Retinal pigment epithelial cell (primary cell): ENCODE data around the gene PDE6C.
"Not testable (repeated sequence)": the region's sequence is repeated elsewhere in the genome, so short reads cannot be mapped to it uniquely, and the experiment has no call there.

Source experiments
- DNase-seq: peaks from one replicate; pipeline ENCODE4 v3.0.0-alpha.2; 2010; ENCODE audit warnings: low read depth
- H3K4me3 ChIP-seq: 2 replicates; pipeline ENCODE4 v1.5.1; 2011; ENCODE audit warnings: mild to moderate bottlenecking, low read length, control low read depth, moderate library complexity
- TF ChIP-seq, protein P1 (sequence below): conservative IDR thresholded peaks from 2 replicates; pipeline ENCODE4 v1.5.1; 2011; ENCODE audit warnings: low read depth, low read length, control low read depth, inconsistent platforms

Gene PDE6C

DNA sequence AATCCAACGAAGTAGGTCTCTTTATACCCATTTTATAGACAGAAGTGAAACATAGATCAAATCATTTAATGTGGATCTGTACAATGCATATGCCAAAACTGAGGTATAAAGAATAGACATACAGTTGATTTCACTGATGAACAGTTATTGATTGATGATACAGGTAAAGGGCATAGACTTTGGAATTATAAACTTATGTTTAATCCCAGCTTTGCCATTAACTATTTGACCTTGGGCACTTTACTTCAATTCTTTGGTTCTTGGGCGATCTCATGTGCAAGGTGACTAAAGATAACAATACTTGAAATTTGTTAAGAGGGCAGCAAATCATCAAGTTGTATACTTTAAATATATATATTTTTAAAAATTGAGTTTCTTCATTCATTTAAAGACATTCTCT is 61.5 kb downstream of the PDE6C start:
- no peak overlapping the region for H3K4me3 ChIP-seq
- DNase-seq, result no peak
- TF ChIP-seq, protein P1, sequence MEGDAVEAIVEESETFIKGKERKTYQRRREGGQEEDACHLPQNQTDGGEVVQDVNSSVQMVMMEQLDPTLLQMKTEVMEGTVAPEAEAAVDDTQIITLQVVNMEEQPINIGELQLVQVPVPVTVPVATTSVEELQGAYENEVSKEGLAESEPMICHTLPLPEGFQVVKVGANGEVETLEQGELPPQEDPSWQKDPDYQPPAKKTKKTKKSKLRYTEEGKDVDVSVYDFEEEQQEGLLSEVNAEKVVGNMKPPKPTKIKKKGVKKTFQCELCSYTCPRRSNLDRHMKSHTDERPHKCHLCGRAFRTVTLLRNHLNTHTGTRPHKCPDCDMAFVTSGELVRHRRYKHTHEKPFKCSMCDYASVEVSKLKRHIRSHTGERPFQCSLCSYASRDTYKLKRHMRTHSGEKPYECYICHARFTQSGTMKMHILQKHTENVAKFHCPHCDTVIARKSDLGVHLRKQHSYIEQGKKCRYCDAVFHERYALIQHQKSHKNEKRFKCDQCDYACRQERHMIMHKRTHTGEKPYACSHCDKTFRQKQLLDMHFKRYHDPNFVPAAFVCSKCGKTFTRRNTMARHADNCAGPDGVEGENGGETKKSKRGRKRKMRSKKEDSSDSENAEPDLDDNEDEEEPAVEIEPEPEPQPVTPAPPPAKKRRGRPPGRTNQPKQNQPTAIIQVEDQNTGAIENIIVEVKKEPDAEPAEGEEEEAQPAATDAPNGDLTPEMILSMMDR, result no peak

DNA sequence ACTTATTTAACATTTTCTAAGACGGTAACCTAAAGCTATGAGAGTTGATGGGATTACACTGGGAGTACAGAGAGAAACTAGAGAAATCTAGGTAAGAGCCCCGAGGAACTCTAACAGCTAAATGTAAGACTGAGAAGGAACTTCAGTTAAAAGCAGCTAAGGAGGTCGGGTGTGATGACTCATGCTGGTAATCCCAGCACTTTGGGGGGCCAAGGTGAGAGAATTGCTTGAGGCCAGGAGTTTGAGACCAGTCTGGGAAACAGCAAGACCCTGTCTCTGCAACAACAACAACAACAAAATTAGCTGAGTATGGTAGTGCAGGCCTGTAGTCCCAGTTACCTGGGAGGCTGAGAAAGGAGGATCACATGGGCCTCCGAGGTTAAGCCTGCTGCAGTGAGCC is 66.0 kb downstream of the PDE6C start:
- TF ChIP-seq, protein P1, result no peak
- no peak for DNase-seq
- H3K4me3 ChIP-seq, result no peak overlapping the region

DNA sequence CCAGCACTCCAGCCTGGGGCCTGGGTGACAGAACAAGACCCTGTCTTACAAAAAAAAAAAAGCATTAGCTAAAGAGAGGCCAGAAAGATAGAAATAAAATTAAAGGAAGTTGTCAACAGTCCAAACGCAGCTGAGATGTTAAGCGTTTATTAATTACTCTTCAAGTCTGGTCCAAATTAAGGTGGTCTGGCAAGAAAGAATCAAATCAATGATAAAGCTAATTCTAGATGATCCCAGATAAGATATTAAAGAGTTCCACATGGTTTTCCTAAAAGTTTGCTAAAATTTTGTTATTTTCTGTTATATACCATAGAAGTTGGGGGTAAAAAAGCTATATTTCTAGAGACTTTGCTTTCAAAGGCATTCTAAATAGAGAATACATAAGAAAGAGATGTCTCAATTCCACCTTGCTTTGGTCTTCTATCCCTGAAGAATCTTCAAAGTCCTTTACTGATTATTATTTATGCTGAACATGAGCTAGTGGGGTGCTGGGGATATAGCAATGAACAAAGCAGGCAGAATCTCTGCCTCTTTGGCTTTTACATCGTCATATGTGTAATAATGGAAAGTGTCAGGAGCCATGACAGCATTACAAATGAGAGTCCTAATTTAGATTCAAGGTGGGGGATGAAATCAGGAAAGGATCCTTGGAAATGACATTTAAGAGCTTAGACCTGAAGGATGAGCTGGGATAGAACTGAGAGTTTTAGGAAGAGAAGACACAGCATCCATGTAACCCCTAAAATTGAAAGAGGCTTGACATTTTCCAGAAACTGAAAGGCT is 66.7 kb downstream of the PDE6C start:
- DNase-seq, result no peak
- TF ChIP-seq, protein P1, result no peak

DNA sequence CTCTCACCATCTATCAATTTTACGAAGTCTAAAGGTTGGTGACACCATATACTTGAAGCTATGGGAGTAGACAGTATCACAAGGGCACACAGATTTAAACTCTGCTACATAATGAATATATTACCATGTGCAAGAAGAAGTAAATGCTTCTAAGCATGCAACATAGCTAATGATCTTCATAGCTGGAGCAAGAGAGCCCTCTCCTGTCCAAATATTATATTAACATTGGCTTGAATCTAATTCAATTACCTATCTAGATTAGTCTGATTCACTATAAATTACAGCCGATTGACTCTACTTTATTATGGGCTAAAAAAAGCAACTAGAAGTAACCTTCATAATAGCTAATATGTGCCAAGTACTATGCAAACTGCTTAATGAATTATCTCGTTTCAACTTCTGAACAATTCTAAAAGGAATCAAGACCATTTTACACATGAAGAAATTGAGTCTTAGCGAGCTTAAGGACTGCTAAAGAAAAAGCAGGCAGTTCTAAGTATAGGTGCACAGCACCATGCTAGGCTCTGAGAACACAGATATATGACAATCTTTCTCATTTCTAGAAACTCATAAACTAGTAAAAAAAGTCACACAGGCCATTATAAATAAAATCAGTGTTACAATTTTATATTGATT is 68.2 kb downstream of the PDE6C start:
- peak; percentile 9 for DNase-seq
- TF ChIP-seq, protein P1, result peak; percentile 47
- no peak overlapping the region for H3K4me3 ChIP-seq

More for the DNA sequence above, 66.7 kb downstream of the PDE6C start:
- H3K4me3 ChIP-seq, result no peak overlapping the region

DNA sequence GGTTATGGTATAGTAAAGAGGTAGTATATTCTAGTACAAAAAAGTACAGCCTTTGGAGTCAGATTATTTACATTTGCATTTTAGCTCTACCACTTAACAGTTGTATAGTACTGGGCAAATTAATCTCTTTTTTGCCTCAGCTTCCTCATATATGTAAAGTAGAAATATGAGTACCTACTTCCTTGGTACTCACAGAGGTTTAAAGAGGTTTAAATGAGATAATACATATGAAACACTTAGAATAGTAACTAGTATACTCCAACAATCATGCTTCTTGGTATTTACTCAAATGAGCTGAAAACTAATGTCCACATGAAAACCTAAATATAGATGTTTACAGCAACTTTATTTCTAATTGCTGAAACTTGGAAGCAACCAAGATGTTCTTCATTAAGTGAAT is 75.4 kb downstream of the PDE6C start:
- TF ChIP-seq, protein P1, result no peak
- H3K4me3 ChIP-seq, result no peak overlapping the region
- no peak for DNase-seq

DNA sequence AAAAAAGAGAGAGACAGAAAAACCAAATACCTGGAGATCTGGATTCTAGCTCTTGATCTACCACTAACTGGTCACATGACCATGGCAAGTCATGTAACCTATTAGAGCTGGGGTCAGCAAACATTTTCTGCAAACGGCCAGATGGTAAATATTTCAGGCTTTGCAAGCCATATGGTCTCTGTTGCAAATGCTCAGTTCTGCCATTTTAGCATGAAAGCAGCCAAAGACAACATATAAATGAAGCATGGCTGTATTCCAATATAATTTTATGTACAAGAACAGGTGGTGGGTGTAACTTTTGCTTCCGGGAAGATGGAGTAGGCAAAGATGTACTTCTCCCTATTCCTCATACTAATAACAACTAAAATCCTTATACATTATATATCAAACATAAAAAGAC is 83.4 kb downstream of the PDE6C start:
- DNase-seq, result no peak
- TF ChIP-seq, protein P1, result no peak
- H3K4me3 ChIP-seq, result no peak overlapping the region

DNA sequence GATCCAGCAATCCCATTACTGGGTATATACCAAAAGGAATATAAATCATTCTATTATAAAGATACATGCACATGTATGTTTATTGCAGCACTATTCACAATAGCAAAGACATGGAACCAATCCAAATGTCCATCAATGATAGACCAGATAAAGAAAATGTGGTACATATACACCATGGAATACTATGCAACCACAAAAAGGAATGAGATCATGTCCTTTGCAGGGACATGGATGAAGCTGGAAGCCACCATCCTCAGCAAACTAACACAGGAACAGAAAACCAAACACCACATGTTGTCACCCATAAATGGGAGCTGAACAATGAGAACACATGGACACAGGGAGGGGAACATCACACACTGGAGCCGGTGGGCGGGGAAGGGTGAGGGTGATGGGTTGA is 84.2 kb downstream of the PDE6C start:
- not testable (repeated sequence) for DNase-seq, H3K4me3 ChIP-seq
